GM19351 (cell line): ENCODE results near the gene ATP4A.

Experiments used
- ATAC-seq: cut with Tn5 transposase; IDR thresholded peaks from one replicate; pipeline ENCODE4 v1.9.1; 2021; ENCODE audit warnings: mild to moderate bottlenecking, moderate library complexity; ENCODE audit not compliant: unreplicated experiment

ATP4A gene

GRCh38 chr19:35529241-35530218 lies 33.9 kb downstream of the ATP4A start:
- no peak for ATAC-seq

DNA sequence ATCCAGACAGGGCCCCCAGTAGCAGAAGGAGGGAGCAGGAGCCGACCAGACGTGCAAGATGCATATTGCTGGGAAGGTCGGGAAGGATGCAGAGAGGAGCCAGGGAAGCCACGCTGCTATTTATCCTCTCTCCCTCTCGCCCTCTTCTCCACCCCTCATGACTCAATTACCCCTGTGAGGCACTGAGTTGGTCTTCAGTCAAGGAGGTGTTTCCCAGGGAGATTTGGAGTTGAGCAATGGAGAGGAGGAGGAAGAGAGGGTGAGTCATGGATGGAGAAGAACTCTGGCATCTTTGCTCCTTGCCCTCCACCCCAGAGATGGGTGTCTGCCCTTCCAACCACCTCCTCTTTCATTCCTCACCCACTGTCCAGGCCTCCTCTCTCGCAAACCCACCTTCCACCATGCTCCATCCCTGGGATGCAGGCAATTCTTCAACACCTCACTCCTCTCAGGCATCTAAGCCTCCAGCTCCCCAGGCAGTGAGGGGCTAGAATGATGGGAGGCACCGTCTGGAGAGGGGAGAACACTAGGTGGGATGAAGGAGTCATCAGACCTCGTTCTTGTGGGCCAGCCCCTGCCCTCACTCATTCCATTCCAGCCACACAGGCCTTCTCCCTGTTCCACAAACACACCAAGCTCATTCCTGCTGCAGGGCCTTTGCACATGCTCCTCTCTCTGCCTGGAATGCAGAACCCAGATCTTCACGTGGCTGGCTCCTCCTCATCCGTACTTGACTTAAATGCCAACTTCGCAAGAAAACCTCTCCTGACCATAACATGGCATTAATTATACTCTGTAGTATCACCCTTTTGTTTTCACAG lies 35.0 kb downstream of the ATP4A start, which contains the start of gene SBSN:
TSS of gene SBSN (minus strand) at position 94 of the 821 bp plus-strand sequence. CDS start at position 64, 30 bp downstream.
- ATAC-seq, result no peak

GRCh38 chr19:35525873-35526272 lies 37.6 kb downstream of the ATP4A start:
- no peak for ATAC-seq

GRCh38 chr19:35524181-35524837 lies 39.1 kb downstream of the ATP4A start:
- ATAC-seq, result no peak

- no peak for ATAC-seq
Measured at GRCh38 chr19:35522745-35523327, 40.6 kb downstream of the ATP4A start.

- no peak for ATAC-seq
Measured at GRCh38 chr19:35521124-35521743, 42.2 kb downstream of the ATP4A start.

DNA sequence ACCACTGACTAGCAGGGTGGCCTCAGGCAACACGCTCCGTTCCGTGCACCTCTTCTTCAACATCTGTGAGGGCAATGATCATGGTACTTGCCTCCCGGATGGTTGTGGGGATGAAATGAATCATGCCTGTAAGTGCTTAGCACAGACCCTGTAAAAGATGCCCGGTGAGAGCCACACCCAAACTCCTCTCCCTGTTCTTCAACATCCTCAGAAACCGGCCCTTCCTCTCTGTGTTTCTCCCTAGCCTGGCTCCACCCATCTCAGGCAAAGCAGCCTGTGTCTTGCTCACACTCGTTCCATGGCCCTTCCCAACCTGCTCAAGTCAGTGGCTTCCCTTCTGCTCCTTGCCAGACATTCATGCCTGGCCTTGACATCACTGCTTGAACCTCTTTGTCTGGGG lies 44.2 kb downstream of the ATP4A start:
- no peak for ATAC-seq

DNA sequence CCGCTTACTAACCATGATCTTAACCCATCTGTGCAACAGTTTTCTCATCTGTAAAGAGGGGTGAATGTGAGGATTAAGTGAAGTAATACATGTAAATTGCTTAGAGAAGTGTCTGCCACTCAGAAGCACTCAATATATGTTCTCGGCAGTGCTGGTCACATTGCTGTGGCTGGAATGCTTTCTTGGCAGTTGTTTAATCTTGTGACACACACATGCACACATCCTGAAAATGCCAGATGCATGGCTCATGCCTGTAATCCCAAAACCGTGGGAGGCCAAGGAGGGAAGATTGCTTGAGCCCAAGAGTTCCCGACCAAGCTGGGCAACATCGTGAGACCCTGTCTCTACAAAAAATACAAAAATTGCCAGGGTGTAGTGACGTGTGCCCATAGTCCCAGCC lies 45.1 kb downstream of the ATP4A start:
- no peak for ATAC-seq

GRCh38 chr19:35517342-35517741 lies 46.1 kb downstream of the ATP4A start:
- ATAC-seq, result no peak

DNA sequence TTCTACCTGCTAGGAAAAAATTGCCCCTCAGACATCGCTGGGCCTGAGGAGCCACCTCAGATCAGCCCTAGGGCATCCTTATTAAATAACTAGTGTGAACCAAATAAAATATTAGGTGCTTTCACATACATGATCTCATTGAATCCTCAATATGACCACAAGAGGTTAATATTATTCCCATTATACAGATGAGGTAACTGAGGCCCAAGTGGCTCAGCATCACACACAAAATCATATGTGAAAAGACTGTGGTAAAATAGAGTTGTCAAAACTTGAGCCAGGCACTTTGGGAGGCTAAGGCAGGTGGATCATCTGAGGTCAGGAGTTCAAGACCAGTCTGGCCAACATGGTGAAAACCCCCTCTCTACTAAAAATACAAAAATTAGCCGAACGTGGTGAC lies 47.1 kb downstream of the ATP4A start:
- no peak for ATAC-seq

- ATAC-seq, result no peak
Measured at GRCh38 chr19:35514282-35514809, 49.1 kb downstream of the ATP4A start.

GRCh38 chr19:35513628-35514281 lies 49.7 kb downstream of the ATP4A start, which contains the start of gene DMKN:
Gene DMKN (minus strand): TSS chr19:35513649. CDS start chr19:35513475, 174 bp downstream.
- no peak for ATAC-seq

GRCh38 chr19:35512831-35513627 lies 50.4 kb downstream of the ATP4A start:
- no peak for ATAC-seq

GRCh38 chr19:35511337-35511736 lies 52.1 kb downstream of the ATP4A start:
- no peak for ATAC-seq

- no peak for ATAC-seq
Measured at GRCh38 chr19:35510626-35510964, 52.9 kb downstream of the ATP4A start.

- no peak for ATAC-seq
Measured at GRCh38 chr19:35509861-35510625, 53.4 kb downstream of the ATP4A start.

- ATAC-seq, result no peak
Measured at GRCh38 chr19:35509018-35509652, 54.3 kb downstream of the ATP4A start.
